NCI-H1105 (cell line): ENCODE results near the gene PRKAG3.

ENCODE experiments used
- DNase-seq: peaks from one replicate; lab custom pipeline; 2025; lab: John Stamatoyannopoulos, UW

Gene PRKAG3

DNA sequence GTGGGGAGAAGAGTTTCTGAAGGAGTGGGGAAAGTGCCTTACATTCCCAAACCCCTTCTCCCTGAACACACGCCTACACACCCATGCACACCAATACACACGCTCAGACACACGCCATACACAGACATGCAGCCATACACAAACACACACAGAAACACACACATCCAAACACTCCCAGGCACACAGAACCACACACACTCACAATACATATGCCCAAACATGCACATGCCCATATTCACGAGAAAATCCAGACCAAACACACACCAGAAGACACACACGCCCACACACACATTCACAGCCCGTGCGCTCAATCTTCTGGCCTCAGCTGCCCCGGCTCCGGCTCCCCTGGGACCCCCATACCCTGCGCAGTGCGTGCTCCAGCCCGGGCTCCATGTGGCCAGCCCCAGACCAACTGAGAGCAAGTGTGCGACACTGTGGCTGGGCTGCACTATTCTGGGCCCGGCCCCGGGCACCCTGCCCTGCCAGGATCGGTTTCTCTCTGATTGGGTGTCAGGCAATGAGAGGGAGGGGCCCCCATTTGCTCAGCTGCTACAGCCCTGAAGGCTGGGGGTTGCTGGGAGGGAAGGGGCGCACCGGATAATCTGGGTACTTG, at the start of gene PRKAG3:
Gene PRKAG3 (minus strand): TSS at position 426 of the 613 bp plus-strand sequence.
- no peak for DNase-seq

DNA sequence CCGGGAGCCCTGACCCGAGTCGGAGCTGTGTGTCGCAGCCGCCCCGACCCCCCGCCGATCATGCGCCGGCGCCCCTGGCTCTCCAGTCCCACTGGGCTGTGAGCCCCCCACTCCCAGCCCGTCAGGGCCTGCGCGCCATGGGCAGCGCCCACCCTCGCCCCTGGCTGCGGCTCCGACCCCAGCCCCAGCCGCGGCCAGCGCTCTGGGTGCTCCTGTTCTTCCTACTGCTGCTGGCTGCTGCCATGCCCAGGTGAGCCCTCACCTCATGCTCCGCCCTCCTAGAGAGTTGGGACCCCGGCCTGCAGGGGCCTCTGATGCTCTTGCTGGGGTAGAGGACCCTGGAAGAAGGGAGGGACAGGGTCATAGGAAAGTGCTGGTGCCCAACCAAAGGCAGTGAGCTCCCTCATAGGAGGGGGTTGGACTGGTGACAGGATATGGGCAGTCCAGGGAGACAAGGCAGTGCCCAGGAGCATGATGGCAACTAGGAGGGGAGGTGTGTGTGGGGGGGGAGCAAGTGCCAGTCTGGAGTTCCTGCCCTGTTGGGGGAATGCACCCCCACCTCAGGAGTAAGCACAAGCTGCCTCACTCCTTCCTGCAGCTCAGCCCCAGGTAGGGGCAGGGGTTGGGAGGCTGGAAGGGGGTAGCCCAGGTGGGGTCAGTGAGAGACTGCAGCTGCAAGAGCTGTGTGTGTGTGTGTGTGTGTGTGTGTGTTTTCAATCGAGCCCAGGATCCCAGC, 49.4 kb upstream of the PRKAG3 start:
- no peak for DNase-seq

DNA sequence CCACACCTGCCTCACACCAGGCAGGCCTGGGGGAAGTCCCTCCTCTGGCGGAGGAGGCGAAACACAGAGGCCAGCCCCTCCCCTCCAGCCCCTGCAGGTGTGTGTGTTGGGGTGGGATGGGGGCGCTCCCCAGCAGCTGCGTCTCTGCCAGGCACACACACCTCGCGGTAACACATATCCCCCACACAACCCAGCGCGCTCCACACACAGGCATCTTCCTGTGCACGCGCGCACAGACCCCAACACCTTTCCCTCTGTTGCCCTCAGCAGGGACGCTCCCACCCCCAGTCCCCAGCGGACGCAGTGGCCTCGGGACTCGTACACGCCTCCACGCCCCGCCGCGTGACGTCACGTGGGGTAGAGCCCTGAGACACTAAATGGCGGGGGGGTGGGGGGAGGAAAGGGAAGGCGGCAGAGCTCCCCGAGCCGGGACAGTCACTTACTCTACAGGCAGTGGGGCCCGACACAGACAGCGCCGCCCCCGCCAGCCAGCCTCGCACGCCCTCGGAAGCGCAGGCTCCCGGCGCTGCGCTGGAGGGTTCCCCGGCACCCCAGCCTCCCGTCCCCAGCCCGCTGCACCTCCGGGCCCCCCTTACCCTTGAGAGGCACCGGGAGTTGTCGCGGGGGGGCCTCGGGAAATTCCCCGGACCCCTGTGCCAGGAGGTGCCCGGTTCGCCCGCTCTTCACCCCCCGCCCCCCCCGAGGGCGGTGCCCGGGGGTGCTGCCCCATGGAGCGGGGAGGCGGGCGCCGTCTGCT, 48.7 kb upstream of the PRKAG3 start, which contains the start of gene WNT10A:
Gene WNT10A (plus strand): TSS at position 751 of the 757 bp plus-strand sequence. CDS start 144 bp downstream, outside the sequence.
- peak; percentile 65 for DNase-seq

DNA sequence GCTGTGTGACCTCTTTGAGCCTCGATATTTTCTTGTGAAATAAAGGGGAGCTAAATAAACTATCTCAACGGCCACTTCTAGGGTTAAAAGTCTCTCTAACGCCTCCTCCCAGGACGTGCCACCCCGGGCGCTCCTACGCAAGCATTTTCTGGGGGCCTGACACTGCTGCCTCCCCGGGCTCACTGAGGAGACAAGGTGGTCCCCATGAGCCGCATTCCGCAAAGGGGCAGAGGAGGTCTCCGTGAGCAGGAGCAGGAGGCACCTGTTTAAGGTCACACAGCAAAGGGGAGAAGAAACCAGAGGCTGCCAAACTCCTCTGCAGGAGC, 48.1 kb upstream of the PRKAG3 start:
- no peak for DNase-seq

DNA sequence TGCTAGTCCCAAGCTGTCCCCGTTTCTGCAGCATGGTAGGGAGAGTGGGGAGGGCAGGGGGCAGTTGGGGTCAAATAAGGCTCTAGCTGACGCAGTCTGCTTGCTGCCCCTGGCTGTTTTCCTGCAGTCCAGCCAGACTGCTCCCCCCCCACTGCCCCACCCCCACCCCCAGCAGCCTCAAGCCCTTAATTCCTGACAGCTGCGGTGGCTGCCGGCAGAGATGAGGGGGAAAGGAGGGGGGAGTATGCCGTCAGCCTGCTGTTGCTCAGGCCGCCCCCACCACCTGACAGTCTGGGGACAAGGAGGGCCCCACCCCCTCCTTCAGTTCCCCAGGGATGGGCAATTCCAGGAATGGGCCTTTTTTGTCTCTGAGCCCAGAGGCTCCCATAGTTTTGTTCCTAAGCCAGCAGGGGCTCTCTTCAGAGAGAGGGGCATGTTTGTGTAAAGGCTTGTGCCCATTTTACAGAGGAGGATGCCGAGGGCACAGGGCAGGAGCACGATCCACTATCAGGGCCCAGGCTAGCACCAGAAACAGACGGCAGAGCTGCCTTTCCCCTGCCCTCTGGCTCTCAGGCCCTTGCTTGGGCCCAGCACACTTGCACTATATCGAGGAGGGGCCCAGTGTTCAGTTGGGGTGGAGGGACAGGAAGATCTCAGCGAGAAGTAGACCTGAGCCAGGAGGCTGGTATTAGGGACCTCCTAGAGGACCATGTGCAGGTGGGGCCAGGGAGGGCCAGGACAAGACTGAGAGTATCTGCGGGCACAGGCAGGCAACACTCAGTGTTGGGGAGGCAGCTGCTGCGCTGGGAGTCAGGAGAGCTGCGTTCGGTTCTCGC, 47.5 kb upstream of the PRKAG3 start:
- no peak for DNase-seq

DNA sequence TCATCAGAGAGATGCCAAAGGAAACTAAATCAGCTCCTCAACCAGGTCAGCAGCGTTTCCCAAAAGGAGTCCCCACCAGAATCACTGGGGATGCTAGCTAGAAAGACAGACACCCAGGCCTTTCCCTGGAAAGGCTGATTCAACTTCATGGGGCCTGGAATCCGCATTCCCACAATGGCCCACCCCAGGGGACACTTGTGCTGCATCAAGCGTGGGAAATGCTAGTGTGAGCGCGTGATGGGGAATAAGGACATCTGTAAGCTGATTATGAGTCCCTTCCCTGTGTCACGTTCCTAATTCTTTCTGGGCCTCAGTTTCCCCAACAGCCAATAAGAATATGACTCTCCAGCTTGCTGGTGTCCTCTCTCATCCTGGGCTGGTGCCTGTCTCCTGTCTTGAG, 46.9 kb upstream of the PRKAG3 start:
- no peak for DNase-seq

DNA sequence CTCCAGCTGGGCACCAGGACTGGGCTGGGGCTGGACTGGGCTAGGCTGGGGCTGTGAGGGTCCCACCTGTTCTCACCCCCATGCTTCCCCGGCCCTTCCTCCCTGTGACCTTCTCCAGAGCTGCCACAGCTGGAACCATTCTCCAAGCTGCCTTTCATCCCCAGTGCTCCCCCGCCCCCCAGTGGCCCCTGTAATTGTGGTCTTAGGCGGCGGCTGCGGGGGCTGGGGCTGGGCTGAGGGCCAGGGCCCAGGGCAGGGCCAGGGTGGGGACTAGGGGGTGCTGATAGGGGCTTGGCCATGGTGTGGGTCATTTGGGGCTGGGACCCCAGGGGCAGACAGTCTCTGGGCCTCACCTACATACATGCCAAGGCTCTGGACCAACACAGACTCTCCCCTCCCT, 46.3 kb upstream of the PRKAG3 start:
- no peak for DNase-seq

DNA sequence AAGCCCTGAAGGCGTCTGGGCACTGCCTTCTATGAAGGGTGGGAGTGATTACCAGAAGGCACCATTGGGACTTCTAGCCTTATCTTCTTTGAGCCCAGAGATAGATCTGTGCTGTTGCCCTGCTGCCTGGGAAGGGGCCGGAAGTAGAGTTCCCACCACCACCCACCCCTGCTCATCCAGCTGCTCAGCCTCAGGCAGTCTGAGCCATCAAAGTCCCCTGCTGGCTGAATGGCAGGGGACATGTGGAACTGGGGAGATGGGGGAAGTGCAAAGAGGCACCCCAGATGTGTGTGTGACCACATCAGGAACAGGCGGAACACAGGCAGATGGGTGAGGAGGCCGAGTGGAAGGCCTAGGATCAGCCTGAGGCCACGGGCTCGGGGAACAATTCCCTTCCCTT, 45.7 kb upstream of the PRKAG3 start:
- DNase-seq = no peak

DNA sequence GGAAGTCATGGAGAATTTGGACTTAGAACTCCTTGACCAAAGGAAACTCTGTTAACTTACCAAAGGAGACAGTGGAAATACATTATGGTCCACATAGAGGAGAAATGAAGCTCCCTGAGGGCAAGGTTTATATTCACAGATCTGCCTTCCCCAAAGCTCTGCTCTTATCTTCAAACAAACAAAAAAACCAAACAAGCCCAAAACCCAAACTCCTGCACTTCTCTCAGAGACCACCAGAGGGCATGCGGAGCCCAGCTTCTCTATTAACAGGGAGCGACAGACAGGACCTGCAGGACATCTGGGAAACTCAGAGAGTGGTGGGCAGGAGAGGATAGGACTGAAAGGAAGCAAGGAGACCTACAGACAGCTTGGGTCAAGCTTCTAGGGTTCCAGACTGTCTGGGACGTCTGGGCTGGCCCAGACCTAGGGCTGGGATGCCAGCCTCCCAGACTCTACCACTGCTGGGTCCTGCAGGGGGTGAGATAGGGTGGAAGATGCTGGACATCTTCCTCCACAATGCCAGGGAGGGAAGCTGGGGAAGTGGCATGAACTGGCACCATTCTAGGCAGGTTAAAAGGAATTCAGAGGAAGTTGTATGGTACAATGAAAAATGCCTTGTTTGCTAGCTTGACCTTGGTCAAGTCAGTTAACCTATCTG, 45.1 kb upstream of the PRKAG3 start:
- DNase-seq = peak; percentile 60

DNA sequence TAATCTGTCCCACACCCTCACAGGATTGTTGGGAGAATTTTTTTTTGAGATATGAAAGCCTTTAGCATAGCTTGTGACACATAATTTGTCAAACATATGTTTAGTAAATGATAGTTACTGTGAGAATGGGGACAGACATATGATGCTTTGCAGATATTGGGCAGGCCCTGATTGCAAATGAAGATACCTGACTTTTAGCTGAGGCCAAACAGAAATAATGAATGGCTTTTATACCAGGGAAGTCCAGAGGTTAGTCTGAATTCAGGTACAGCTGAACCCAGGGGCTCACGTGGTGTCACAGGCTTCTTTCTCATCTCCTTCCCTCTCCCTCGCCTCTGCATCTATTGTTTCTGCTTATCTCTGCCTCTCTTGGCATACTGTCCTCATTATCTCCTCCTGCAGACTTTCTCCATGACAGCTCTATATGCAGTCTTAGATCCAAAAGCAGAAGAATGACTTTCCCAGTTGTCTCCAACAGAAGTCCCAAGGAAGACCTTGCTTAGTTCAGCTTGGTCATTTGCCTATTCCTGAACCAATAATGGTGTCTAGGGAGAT, 44.2 kb upstream of the PRKAG3 start:
- no peak for DNase-seq

DNA sequence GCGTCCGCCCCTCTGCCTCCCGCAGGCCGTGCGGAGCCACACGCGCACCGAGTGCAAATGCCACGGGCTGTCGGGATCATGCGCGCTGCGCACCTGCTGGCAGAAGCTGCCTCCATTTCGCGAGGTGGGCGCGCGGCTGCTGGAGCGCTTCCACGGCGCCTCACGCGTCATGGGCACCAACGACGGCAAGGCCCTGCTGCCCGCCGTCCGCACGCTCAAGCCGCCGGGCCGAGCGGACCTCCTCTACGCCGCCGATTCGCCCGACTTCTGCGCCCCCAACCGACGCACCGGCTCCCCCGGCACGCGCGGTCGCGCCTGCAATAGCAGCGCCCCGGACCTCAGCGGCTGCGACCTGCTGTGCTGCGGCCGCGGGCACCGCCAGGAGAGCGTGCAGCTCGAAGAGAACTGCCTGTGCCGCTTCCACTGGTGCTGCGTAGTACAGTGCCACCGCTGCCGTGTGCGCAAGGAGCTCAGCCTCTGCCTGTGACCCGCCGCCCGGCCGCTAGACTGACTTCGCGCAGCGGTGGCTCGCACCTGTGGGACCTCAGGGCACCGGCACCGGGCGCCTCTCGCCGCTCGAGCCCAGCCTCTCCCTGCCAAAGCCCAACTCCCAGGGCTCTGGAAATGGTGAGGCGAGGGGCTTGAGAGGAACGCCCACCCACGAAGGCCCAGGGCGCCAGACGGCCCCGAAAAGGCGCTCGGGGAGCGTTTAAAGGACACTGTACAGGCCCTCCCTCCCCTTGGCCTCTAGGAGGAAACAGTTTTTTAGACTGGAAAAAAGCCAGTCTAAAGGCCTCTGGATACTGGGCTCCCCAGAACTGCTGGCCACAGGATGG, 42.0 kb upstream of the PRKAG3 start:
- no peak for DNase-seq

DNA sequence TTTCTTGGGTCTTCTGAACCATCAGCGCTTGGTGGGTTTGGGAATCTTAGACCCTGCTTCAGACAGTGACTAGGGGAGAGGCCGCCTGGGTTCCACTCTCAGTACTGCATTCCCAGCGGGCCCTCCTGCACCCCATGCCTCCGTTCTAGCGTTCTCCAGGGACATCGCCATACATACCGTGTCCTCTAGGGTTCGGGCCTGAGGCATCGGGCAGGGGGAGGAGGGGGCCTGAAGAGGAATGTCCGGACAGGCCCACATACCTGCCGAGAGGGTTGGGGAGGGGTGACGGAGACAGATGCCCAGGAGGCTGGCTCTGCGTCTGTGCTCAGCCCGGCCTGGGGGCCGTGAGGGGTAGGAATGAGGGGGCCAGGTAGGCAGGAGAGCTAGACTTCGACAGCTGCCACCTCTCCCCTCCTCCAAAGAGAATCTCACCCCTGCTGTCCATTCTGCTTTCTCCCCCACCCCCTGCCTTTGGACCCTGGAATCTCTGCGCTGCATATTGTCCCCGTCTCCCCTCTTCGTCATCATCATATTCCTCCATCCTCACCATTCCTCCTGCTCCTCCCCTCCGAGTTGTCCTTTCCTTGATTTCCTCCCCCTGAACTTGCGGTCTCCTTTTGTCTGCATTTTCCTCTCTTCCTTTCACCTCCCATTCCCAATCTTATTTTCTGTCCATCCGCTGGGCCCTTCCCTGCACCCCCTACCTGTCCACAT, 41.2 kb upstream of the PRKAG3 start:
- DNase-seq = no peak

DNA sequence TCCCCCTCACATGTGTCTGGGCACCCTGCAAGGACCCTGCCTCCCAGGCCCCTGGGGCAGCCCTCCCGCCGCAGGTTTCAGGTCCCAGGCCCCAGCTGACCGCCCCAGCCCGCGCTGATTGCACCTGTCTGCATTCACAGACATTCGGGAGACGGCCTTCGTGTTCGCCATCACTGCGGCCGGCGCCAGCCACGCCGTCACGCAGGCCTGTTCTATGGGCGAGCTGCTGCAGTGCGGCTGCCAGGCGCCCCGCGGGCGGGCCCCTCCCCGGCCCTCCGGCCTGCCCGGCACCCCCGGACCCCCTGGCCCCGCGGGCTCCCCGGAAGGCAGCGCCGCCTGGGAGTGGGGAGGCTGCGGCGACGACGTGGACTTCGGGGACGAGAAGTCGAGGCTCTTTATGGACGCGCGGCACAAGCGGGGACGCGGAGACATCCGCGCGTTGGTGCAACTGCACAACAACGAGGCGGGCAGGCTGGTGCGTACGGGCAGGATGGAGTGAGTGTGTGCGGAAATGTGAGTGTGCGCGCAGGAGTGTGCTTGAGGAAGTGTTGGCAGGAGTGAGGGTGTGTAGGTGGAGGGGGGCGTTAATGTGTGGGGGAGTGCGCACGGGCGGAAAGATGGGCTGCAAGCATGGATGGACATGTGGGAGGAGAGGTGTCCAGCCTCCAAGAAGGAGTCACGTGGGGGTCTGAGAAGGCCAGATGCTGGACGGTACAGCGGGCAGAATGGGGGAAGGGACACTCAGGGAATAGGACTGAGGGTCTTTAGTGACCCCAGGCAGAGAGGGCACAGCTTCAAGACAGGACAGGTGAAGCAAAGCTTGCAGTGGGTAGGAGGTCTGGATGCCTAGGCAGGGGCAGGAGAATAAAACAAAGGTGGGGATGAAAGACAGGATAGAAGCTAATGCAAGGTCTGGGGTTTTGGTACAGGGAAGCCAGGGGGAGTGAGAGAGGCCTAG, 40.0 kb upstream of the PRKAG3 start:
- no peak for DNase-seq

DNA sequence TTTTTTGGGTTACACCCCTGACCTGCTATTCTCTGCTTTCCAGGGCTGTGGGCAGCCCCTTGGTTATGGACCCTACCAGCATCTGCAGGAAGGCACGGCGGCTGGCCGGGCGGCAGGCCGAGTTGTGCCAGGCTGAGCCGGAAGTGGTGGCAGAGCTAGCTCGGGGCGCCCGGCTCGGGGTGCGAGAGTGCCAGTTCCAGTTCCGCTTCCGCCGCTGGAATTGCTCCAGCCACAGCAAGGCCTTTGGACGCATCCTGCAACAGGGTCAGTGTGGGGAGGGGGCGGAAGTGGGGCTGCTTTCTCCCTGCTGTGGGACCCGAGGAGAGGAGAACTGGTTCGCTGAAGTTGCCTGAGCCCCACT, 39.4 kb upstream of the PRKAG3 start:
- no peak for DNase-seq

DNA sequence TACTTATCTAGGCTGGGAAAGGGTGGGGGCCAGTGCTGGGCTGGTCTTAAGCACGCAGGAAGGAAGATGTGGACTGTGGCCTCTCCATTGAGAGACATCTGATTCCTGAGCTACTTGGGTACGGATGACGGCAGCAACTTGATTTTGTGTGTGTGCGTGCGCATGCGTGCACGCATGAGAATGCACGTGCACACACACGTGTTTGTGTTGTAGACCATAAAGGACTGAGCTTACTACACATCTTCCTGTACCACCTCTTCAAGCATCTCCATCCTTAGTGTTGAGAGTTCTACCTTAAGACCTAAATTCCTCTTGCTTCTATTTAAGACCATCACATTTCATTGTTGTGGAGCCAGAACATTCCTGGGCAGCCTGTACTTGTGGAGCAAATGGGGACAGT, 37.5 kb upstream of the PRKAG3 start:
- no peak for DNase-seq

DNA sequence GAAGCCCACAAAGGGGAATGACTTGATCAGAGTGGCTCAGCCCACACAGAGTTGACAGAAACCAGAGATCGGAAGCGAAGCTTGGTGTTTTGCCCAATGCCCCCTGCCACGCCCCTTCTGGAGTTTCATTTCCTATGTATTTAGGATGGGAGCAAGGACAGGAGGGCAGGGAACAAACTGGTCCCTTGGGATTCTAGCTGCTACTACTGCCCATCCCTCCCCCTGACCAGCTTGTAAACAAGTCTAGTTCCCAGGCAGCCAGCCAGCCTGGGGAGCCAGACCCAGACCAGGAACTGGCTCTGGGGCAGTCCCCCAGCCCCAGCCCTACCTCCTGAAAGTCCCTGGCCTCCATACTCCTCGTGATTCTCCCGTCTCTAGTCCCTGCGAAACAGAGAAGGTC, 36.3 kb upstream of the PRKAG3 start:
- no peak for DNase-seq

DNA sequence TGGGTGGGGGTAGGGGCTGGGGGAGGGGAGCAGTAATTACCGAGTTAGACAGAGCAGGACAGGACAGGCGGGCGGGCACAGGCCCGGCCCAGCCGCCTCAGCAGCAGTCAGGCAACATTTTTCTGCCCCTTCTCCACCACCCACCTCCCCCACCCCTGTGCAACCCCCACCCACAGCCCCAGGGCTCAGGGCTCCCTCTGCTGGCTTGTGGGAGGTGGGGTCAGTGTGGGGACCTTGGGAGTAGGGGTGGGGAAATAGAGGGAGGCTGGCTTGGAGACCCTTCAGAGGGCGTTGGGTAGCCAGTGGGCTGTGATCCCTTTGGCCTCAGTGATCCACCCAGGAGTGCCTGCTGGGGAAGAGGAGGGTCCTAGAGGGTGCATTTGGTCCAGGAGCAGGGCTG, 34.4 kb upstream of the PRKAG3 start:
- no peak for DNase-seq

DNA sequence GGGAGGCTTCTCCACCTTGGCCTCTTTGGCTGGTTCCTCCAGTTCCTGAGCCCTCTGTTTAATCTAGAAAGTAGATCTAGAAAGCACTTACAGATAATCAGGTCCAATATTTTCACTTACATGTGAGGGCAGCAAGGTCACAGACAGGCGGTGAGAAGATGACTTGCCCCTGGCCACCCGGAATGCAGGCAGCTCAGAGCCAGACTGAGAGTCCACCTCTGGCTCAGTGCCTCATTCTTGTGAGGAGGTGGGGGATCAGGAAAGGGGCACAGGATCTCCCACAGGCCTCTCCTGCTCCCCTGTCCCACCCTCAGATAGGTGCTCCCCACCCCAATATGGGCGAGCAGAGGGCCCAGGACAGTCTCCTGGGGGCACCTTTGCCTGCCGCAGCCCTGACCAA, 33.8 kb upstream of the PRKAG3 start:
- DNase-seq = no peak

DNA sequence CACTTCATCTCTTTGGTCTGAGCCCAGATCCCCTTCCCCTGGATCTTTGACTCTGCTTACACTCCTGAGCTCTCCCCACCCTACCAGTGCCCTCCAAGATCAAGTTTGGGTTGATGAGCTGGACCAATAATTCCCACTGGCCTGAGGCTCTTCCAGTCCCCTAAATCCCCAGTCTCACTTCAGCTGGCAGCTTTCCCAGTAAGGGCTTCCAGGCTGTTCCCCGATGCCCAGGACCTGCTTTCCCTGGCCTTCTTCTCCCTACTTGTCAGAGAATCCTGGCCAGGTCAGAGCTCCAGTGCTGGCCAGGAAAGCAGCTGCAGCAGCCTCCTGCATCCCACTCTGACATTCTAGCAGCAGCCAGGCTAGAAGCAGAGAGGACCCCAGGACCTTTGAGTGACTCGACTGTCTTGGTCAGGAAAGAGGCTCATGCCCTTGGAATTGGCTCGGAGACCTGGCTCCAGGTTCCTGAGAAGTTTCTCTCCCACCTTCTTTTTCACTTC, 31.5 kb upstream of the PRKAG3 start:
- DNase-seq = no peak
